Right lobe of liver (tissue), 6 donors: ENCODE results near the gene CD200R1L. TPM values are rescaled to one million over a fixed set of nuclear protein-coding genes. Genes with fewer than 3 reads are reported as not detected.

Experiments used
- ATAC-seq, 4 donors: fragments of 200-7000 bp; cut with Tn5 transposase; one replicate each; pipeline ENCODE4 v1.9.1; 2020; ENCODE audit warnings: mild to moderate bottlenecking in 4 of 4, moderate library complexity in 4 of 4
- DNase-seq, 3 donors: peaks; one replicate each; pipeline ENCODE4 v3.0.0-alpha.2; 2020
- H3K27ac ChIP-seq, 3 donors: fragments of 200-600 bp; one replicate each; pipeline ENCODE4 v1.8.0; 2022
- H3K27me3 ChIP-seq, 2 donors: fragments of 200-600 bp; one replicate each; pipeline ENCODE4 v1.8.0; 2022
- H3K36me3 ChIP-seq, 4 donors: fragments of 200-600 bp; sonication (generic) in 1 of 4; one replicate each; pipeline versions ENCODE4 v1.5.1 to v1.8.0; 2017 to 2022; ENCODE audit warnings: control low read depth in 1 of 4
- H3K4me1 ChIP-seq, 4 donors: fragments of 200-600 bp; sonication (generic) in 1 of 4; one replicate each; pipeline versions ENCODE4 v1.5.1 to v1.8.0; 2017 to 2022; ENCODE audit warnings: control low read depth in 1 of 4
- H3K4me3 ChIP-seq, 3 donors: fragments of 200-600 bp; one replicate each; pipeline ENCODE4 v1.8.0; 2022
- H3K9me3 ChIP-seq, 4 donors: fragments of 200-600 bp; sonication (generic) in 1 of 4; one replicate each; pipeline versions ENCODE4 v1.5.1 to v1.8.0; 2017 to 2022; ENCODE audit warnings: control low read depth in 1 of 4
- CTCF ChIP-seq, 4 donors: fragments of 200-600 bp in 3 of 4; fragments of 450-650 bp in 1 of 4; IDR thresholded peaks; one replicate each; pipeline versions ENCODE4 v1.5.1 to v1.8.0; 2016 to 2022; ENCODE audit warnings: antibody characterized with exemption in 4 of 4, mild to moderate bottlenecking in 2 of 4
- POLR2A ChIP-seq: fragments of 450-650 bp; IDR thresholded peaks from one replicate; pipeline ENCODE4 v1.6.1; 2017; ENCODE audit warnings: antibody characterized with exemption, mild to moderate bottlenecking
- WGBS: methylation state at CpG from one replicate; pipeline ENCODE4 v1.1.6; 2018; ENCODE audit warnings: low coverage, low lambda C conversion rate; ENCODE audit not compliant: insufficient coverage; ENCODE audit errors: missing lambda C conversion rate; 5-methylcytosine and 5-hydroxymethylcytosine counted together
- intact Hi-C, 2 donors: fragments of 100-400 bp; cut with DNase I; formaldehyde crosslinking; loops; one replicate each; pipeline versions ENCODE4 v1.11.2 to v1.14.1; 2022
- total RNA-seq, 6 experiments: library from RNA; depleted of rRNA in 2 of 6; stranded (reverse); fragments of >200 nt in 2 of 6; fragmentation: NEBNext Ultra II Directional in 3 of 6; extraction: Animal tissue kit (Norgen Biotek cat#: 25700) in 3 of 6; gene quantifications; one replicate each; pipeline versions ENCODE4 v1.1.0 to v1.2.4, GENCODE V29; 2016 to 2023
- donor health status: DM: no; HTN: yes; CAD: no.
- donor health status: DM: no; HTN: no; CAD: no.
- donor health status: DM: no; HTN: no; CAD: no.
- donor health status: DM: no; HTN: yes; CAD: no.
- donor health status: DM: no; HTN: yes; CAD: no.

CD200R1L gene
- total RNA-seq, 6 experiments from 2014 or later, result not detected

GRCh38 chr3:112808136-112808535, 38.5 kb downstream of the CD200R1L start:
- Histone ChIP-seq H3K9me3 (no peaks in the 10 kb centered on the region), H3K4me1 (no peaks in the 10 kb centered on the region), H3K4me3 (no peak overlapping the region), H3K36me3 (no peaks in the 10 kb centered on the region), H3K27ac (no peak overlapping the region), H3K27me3 (no peaks in the 10 kb centered on the region)
- WGBS, result 33% methylated on average over 2 of the region's 2 CpGs
- no peak for DNase-seq
- TF ChIP-seq CTCF (IDR thresholded peaks at IDR 0.05), result no peak
- no peak for TF ChIP-seq POLR2A
- ATAC-seq, result no peak
- intact Hi-C loops, result no loop called here

GRCh38 chr3:112807685-112808084, 39.0 kb downstream of the CD200R1L start:
- ATAC-seq, result no peak
- WGBS, result 36% methylated on average over 4 of the region's 4 CpGs
- intact Hi-C loops, result no loop called here
- Histone ChIP-seq H3K4me3 (no peak overlapping the region), H3K36me3 (no peaks in the 10 kb centered on the region), H3K4me1 (no peaks in the 10 kb centered on the region), H3K27ac (no peak overlapping the region), H3K9me3 (no peaks in the 10 kb centered on the region), H3K27me3 (no peaks in the 10 kb centered on the region)
- TF ChIP-seq POLR2A (no peak), CTCF (IDR thresholded peaks at IDR 0.05) (no peak)
- DNase-seq, result no peak

- TF ChIP-seq POLR2A (no peak), CTCF (IDR thresholded peaks at IDR 0.05) (no peak)
- 81% methylated on average over 2 of the region's 5 CpGs for WGBS
Measured at GRCh38 chr3:112806903-112807302, 39.8 kb downstream of the CD200R1L start.

GRCh38 chr3:112805126-112805525, 41.5 kb downstream of the CD200R1L start:
- Histone ChIP-seq H3K27me3 (no peaks in the 10 kb centered on the region), H3K27ac (no peak overlapping the region), H3K36me3 (no peaks in the 10 kb centered on the region), H3K4me3 (no peak overlapping the region), H3K9me3 (no peaks in the 10 kb centered on the region), H3K4me1 (no peaks in the 10 kb centered on the region)
- 67% methylated on average over 5 of the region's 5 CpGs for WGBS
- no peak for TF ChIP-seq POLR2A
- no peak for TF ChIP-seq CTCF (IDR thresholded peaks at IDR 0.05)
- ATAC-seq (no peak), DNase-seq (no peak)
- intact Hi-C loops, result no loop called here

More at GRCh38 chr3:112806903-112807302, 39.8 kb downstream of the CD200R1L start:
- Histone ChIP-seq H3K36me3 (no peaks in the 10 kb centered on the region), H3K27me3 (no peaks in the 10 kb centered on the region), H3K4me3 (no peak overlapping the region), H3K27ac (no peak overlapping the region), H3K9me3 (no peaks in the 10 kb centered on the region), H3K4me1 (no peaks in the 10 kb centered on the region)
- no peak for ATAC-seq
- DNase-seq, result no peak
- intact Hi-C loops, result no loop called here

- Histone ChIP-seq H3K27ac (no peak overlapping the region), H3K4me1 (no peaks in the 10 kb centered on the region), H3K36me3 (no peaks in the 10 kb centered on the region), H3K4me3 (no peak overlapping the region), H3K27me3 (no peaks in the 10 kb centered on the region), H3K9me3 (no peaks in the 10 kb centered on the region)
- ATAC-seq (no peak), DNase-seq (no peak)
- TF ChIP-seq POLR2A (no peak), CTCF (IDR thresholded peaks at IDR 0.05) (no peak)
- intact Hi-C loops, result no loop called here
- WGBS, result 60% methylated on average over 1 of the region's 1 CpG
Measured at GRCh38 chr3:112804021-112804420, 42.6 kb downstream of the CD200R1L start.
